Activated CD4-positive, alpha-beta T cell treated with anti-CD3 and anti-CD28 coated beads, Interleukin-2, amount 10 ng/mL, durations not matched to agents 7 days and 5 days (primary cell): Measurements from ENCODE around the gene NEGR1. TPM values are rescaled to one million over a fixed set of nuclear protein-coding genes. Genes with fewer than 3 reads are reported as not detected.

ENCODE experiments used
- CTCF ChIA-PET: fragments of 350-600 bp; sonication (Branson Sonifier 250); formaldehyde crosslinking; loops from one replicate; lab custom pipeline; 2021; ENCODE audit warnings: antibody characterized with exemption; lab: Charles Lee
- POLR2A ChIA-PET: fragments of 350-600 bp; sonication (Branson Sonifier 250); formaldehyde crosslinking; loops from one replicate; lab custom pipeline; 2021; ENCODE audit warnings: antibody characterized with exemption; lab: Charles Lee
- DNase-seq: peaks from one replicate; pipeline ENCODE4 v3.0.0-alpha.2; 2020
- H3K27ac Mint-ChIP-seq: one replicate; pipeline ENCODE4 v1.8.0; 2021; ENCODE audit warnings: mild to moderate bottlenecking, moderate library complexity, mixed read lengths
- H3K27me3 Mint-ChIP-seq: one replicate; pipeline ENCODE4 v1.8.0; 2021; ENCODE audit warnings: mixed read lengths
- H3K36me3 Mint-ChIP-seq: one replicate; pipeline ENCODE4 v1.8.0; 2021; ENCODE audit warnings: low read depth, mixed read lengths
- H3K4me1 Mint-ChIP-seq: one replicate; pipeline ENCODE4 v1.8.0; 2021; ENCODE audit warnings: mixed read lengths
- H3K4me3 Mint-ChIP-seq: one replicate; pipeline ENCODE4 v1.8.0; 2021; ENCODE audit warnings: mild to moderate bottlenecking, moderate library complexity, mixed read lengths
- H3K9me3 Mint-ChIP-seq: one replicate; pipeline ENCODE4 v1.8.0; 2021; ENCODE audit warnings: mixed read lengths
- total RNA-seq, 2 experiments: library from RNA; stranded (reverse); gene quantifications; one replicate each; pipeline ENCODE4 v1.2.3, GENCODE V29; 2021

NEGR1 gene
- total RNA-seq, 2 experiments from 2014 or later, result not detected

- Mint-ChIP-seq H3K4me1 (no peaks in the 10 kb centered on the region), H3K9me3 (peaks cover 6% of the 10 kb centered on the region), H3K36me3 (no peaks in the 10 kb centered on the region), H3K4me3 (no peak overlapping the region), H3K27ac (no peak overlapping the region), H3K27me3 (no peaks in the 10 kb centered on the region)
- no peak for DNase-seq
- ChIA-PET POLR2A (no interaction called here), CTCF (no interaction called here)
Measured at GRCh38 chr1:72140222-72140621, 142.1 kb downstream of the NEGR1 start.

- POLR2A ChIA-PET, result no interaction called here
- no peaks in the 10 kb centered on the region for H3K27me3 Mint-ChIP-seq
- DNase-seq, result no peak
Measured at GRCh38 chr1:72137656-72138055, 144.7 kb downstream of the NEGR1 start.

GRCh38 chr1:72129869-72130268 lies 152.5 kb downstream of the NEGR1 start:
- no peak for DNase-seq
- no peaks in the 10 kb centered on the region for H3K9me3 Mint-ChIP-seq
- H3K36me3 Mint-ChIP-seq, result no peaks in the 10 kb centered on the region
- H3K4me3 Mint-ChIP-seq, result no peak overlapping the region
- ChIA-PET POLR2A (no interaction called here), CTCF (no interaction called here)
- no peak overlapping the region for H3K27ac Mint-ChIP-seq
- H3K27me3 Mint-ChIP-seq, result no peaks in the 10 kb centered on the region
- no peaks in the 10 kb centered on the region for H3K4me1 Mint-ChIP-seq

More at GRCh38 chr1:72137656-72138055, 144.7 kb downstream of the NEGR1 start:
- Mint-ChIP-seq H3K9me3 (peaks cover 6% of the 10 kb centered on the region), H3K36me3 (no peaks in the 10 kb centered on the region), H3K4me3 (no peak overlapping the region), H3K4me1 (no peaks in the 10 kb centered on the region), H3K27ac (no peak overlapping the region)
- CTCF ChIA-PET, result no interaction called here

- Mint-ChIP-seq H3K4me3 (no peak overlapping the region), H3K9me3 (no peaks in the 10 kb centered on the region), H3K36me3 (no peaks in the 10 kb centered on the region), H3K27ac (no peak overlapping the region), H3K27me3 (no peaks in the 10 kb centered on the region), H3K4me1 (no peaks in the 10 kb centered on the region)
- POLR2A ChIA-PET, result no interaction called here
- CTCF ChIA-PET, result no interaction called here
- DNase-seq, result no peak
Measured at GRCh38 chr1:72122099-72122880, 160.0 kb downstream of the NEGR1 start.

- ChIA-PET POLR2A (no interaction called here), CTCF (no interaction called here)
- Mint-ChIP-seq H3K36me3 (no peaks in the 10 kb centered on the region), H3K4me3 (no peak overlapping the region), H3K27ac (no peak overlapping the region), H3K4me1 (no peaks in the 10 kb centered on the region), H3K27me3 (no peaks in the 10 kb centered on the region), H3K9me3 (no peaks in the 10 kb centered on the region)
- no peak for DNase-seq
Measured at GRCh38 chr1:72119491-72119890, 162.8 kb downstream of the NEGR1 start.

GRCh38 chr1:72117621-72118020 lies 164.7 kb downstream of the NEGR1 start:
- Mint-ChIP-seq H3K4me3 (no peak overlapping the region), H3K27ac (no peak overlapping the region), H3K27me3 (no peaks in the 10 kb centered on the region), H3K4me1 (no peaks in the 10 kb centered on the region), H3K36me3 (no peaks in the 10 kb centered on the region), H3K9me3 (no peaks in the 10 kb centered on the region)
- POLR2A ChIA-PET, result no interaction called here
- CTCF ChIA-PET, result no interaction called here
- no peak for DNase-seq

GRCh38 chr1:72115290-72115689 lies 167.0 kb downstream of the NEGR1 start:
- DNase-seq, result no peak
- H3K36me3 Mint-ChIP-seq, result no peaks in the 10 kb centered on the region
- H3K27me3 Mint-ChIP-seq, result no peaks in the 10 kb centered on the region
- ChIA-PET CTCF (no interaction called here), POLR2A (no interaction called here)
- H3K4me3 Mint-ChIP-seq, result no peak overlapping the region
- no peak overlapping the region for H3K27ac Mint-ChIP-seq
- no peaks in the 10 kb centered on the region for H3K9me3 Mint-ChIP-seq
- H3K4me1 Mint-ChIP-seq, result no peaks in the 10 kb centered on the region

GRCh38 chr1:72111662-72112061 lies 170.7 kb downstream of the NEGR1 start:
- H3K27me3 Mint-ChIP-seq, result no peaks in the 10 kb centered on the region
- no peak overlapping the region for H3K27ac Mint-ChIP-seq
- H3K36me3 Mint-ChIP-seq, result no peaks in the 10 kb centered on the region
- no peak overlapping the region for H3K4me3 Mint-ChIP-seq
- no peaks in the 10 kb centered on the region for H3K4me1 Mint-ChIP-seq
- CTCF ChIA-PET, result no interaction called here
- POLR2A ChIA-PET, result no interaction called here
- H3K9me3 Mint-ChIP-seq, result no peaks in the 10 kb centered on the region
- DNase-seq, result no peak

GRCh38 chr1:72109916-72110315 lies 172.4 kb downstream of the NEGR1 start:
- Mint-ChIP-seq H3K9me3 (no peaks in the 10 kb centered on the region), H3K36me3 (no peaks in the 10 kb centered on the region), H3K4me3 (no peak overlapping the region), H3K27ac (no peak overlapping the region), H3K4me1 (no peaks in the 10 kb centered on the region), H3K27me3 (no peaks in the 10 kb centered on the region)
- no peak for DNase-seq
- ChIA-PET CTCF (no interaction called here), POLR2A (no interaction called here)

GRCh38 chr1:72105201-72105600 lies 177.1 kb downstream of the NEGR1 start:
- Mint-ChIP-seq H3K36me3 (no peaks in the 10 kb centered on the region), H3K27me3 (no peaks in the 10 kb centered on the region), H3K4me3 (no peak overlapping the region), H3K9me3 (no peaks in the 10 kb centered on the region), H3K27ac (no peak overlapping the region), H3K4me1 (no peaks in the 10 kb centered on the region)
- CTCF ChIA-PET, result no interaction called here
- POLR2A ChIA-PET, result no interaction called here
- no peak for DNase-seq

GRCh38 chr1:72101840-72102632 lies 180.3 kb downstream of the NEGR1 start:
- Mint-ChIP-seq H3K27me3 (no peaks in the 10 kb centered on the region), H3K4me1 (no peaks in the 10 kb centered on the region), H3K9me3 (no peaks in the 10 kb centered on the region), H3K36me3 (no peaks in the 10 kb centered on the region), H3K4me3 (no peak overlapping the region), H3K27ac (no peak overlapping the region)
- ChIA-PET POLR2A (no interaction called here), CTCF (no interaction called here)
- no peak for DNase-seq

- Mint-ChIP-seq H3K4me3 (no peak overlapping the region), H3K36me3 (no peaks in the 10 kb centered on the region), H3K27me3 (no peaks in the 10 kb centered on the region), H3K27ac (no peak overlapping the region), H3K4me1 (no peaks in the 10 kb centered on the region), H3K9me3 (no peaks in the 10 kb centered on the region)
- no peak for DNase-seq
- CTCF ChIA-PET, result no interaction called here
- POLR2A ChIA-PET, result no interaction called here
Measured at GRCh38 chr1:72100771-72101170, 181.6 kb downstream of the NEGR1 start.

GRCh38 chr1:72097851-72098570 lies 184.3 kb downstream of the NEGR1 start:
- H3K27me3 Mint-ChIP-seq, result no peaks in the 10 kb centered on the region
- H3K4me1 Mint-ChIP-seq, result no peaks in the 10 kb centered on the region
- ChIA-PET CTCF (no interaction called here), POLR2A (no interaction called here)
- no peak overlapping the region for H3K4me3 Mint-ChIP-seq
- no peak overlapping the region for H3K27ac Mint-ChIP-seq
- DNase-seq, result no peak
- H3K9me3 Mint-ChIP-seq, result no peaks in the 10 kb centered on the region
- H3K36me3 Mint-ChIP-seq, result no peaks in the 10 kb centered on the region
